Activated T-cell treated with anti-CD3 and anti-CD28 coated beads, Interleukin-2, amount 50 U/mL, for 4 hours (primary cell): ENCODE data around the gene IRF1. TPM values are rescaled to one million over a fixed set of nuclear protein-coding genes. Genes with fewer than 3 reads are reported as not detected.
"Not testable (repeated sequence)": the region's sequence is repeated elsewhere in the genome, so short reads cannot be mapped to it uniquely, and the experiment has no call there.

Experiments
- ATAC-seq, 2 donors: fragments of 200-7000 bp; cut with Tn5 transposase; one replicate each; pipeline ENCODE4 v1.10.0; 2021
- DNase-seq: peaks from one replicate; pipeline ENCODE4 v3.0.0-alpha.2; 2020
- H3K27me3 Mint-ChIP-seq: one replicate; pipeline ENCODE4 v1.8.0; 2021; ENCODE audit warnings: low read depth, mixed read lengths
- H3K36me3 Mint-ChIP-seq: one replicate; pipeline ENCODE4 v1.8.0; 2022; ENCODE audit warnings: mixed read lengths; ENCODE audit not compliant: insufficient read depth
- H3K4me1 Mint-ChIP-seq: one replicate; pipeline ENCODE4 v1.8.0; 2021; ENCODE audit warnings: low read depth, mixed read lengths
- H3K4me3 Mint-ChIP-seq: one replicate; pipeline ENCODE4 v1.8.0; 2021; ENCODE audit warnings: mild to moderate bottlenecking, moderate library complexity, mixed read lengths
- H3K9me3 Mint-ChIP-seq: one replicate; pipeline ENCODE4 v1.8.0; 2021; ENCODE audit warnings: mixed read lengths
- total RNA-seq, 3 donors: library from RNA; stranded (reverse); gene quantifications; one replicate each; pipeline ENCODE4 v1.2.1, GENCODE V29; 2021

IRF1 gene
- total RNA-seq, 3 donors from 2014 or later: 342 to 390 (median 377) TPM

- H3K4me1 Mint-ChIP-seq: peaks cover 62% of the 10 kb centered on the region
- ATAC-seq (no peak), DNase-seq (peak; percentile 14)
- H3K4me3 Mint-ChIP-seq: peak overlapping the region; percentile 98
- peaks cover 68% of the 10 kb centered on the region for H3K36me3 Mint-ChIP-seq
- no peaks in the 10 kb centered on the region for H3K27me3 Mint-ChIP-seq
- H3K9me3 Mint-ChIP-seq: no peaks in the 10 kb centered on the region
These were observed 4.1 kb downstream of the IRF1 start for GRCh38 chr5:132486318-132487094.

DNA sequence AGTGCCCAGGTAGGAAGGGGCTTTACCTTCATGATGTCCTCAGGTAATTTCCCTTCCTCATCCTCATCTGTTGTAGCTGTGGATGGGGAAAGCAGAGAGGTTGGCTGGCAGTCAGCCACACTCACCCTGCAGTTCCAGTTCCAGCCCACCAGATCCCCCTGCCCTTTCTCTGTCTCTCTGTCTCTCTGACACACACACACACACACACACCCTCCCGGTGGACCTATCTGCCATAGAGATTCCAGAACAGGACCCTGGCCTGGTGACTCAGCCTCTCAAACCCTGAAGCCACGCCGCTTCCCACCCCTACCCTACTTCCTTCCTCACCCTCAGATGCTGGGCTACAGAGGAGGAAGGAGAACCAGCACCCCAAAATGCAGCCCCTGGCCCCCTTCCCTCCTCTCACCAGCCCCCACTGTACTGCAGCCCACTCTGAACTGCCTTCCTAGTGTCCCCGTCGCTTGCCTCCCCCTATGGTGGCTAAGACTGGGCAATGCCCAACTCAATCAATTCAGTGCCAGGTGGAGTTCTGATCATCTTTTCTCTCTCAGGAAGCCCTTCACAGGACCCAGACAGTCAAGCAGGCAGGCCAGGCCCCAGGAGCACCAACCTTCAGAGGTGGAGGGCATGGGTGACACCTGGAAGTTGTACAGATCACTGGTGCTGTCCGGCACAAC lies 4.8 kb downstream of the IRF1 start:
- Mint-ChIP-seq H3K27me3 (no peaks in the 10 kb centered on the region), H3K36me3 (peaks cover 69% of the 10 kb centered on the region), H3K9me3 (no peaks in the 10 kb centered on the region), H3K4me3 (peak overlapping the region; percentile 98), H3K4me1 (peaks cover 64% of the 10 kb centered on the region)
- ATAC-seq (no peak), DNase-seq (peak; percentile 9)

DNA sequence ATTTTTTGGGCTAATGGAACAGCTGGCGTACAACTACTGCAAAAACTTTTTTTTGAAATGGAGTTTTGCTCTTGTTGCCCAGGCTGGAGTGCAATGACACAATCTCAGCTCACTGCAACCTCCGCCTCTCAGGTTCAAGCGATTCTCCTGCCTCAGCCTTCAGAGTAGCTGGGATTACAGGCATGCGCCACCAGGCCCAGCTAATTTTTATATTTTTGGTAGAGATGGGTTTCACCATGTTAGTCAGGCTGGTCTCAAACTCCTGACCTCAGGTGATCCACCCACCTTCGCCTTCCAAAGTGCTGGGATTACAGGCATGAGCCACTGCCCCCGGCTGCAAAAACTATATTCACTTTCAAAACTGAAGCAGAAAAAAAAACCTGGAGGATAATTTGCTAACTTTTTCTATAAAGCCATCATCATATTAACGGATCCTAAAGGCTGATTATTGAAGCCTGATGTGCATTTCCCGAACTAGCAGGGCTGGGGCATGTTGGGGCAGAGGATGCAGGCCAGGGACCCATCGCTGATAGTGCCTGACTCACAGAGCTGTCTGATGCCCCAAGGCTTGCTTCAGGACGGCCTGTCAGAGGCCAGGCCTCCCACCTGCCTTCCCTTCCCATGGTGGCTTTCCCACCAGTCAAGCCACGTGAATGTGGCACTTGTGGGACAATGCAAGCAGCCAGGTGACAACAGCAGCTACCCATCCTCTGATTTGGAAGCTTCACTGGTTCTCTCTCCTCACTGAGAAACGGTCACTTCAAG lies 5.5 kb downstream of the IRF1 start:
- Mint-ChIP-seq H3K36me3 (peaks cover 70% of the 10 kb centered on the region), H3K4me1 (peaks cover 70% of the 10 kb centered on the region), H3K4me3 (peak overlapping the region; percentile 98)
- ATAC-seq, H3K27me3 Mint-ChIP-seq, H3K9me3 Mint-ChIP-seq: not testable (repeated sequence)
- DNase-seq: peak; percentile 14

- no peaks in the 10 kb centered on the region for H3K27me3 Mint-ChIP-seq
- no peak for ATAC-seq
- H3K4me3 Mint-ChIP-seq: peak overlapping the region; percentile 98
- peaks cover 63% of the 10 kb centered on the region for H3K36me3 Mint-ChIP-seq
- H3K4me1 Mint-ChIP-seq: peaks cover 77% of the 10 kb centered on the region
- no peaks in the 10 kb centered on the region for H3K9me3 Mint-ChIP-seq
- peak; percentile 5 for DNase-seq
These were observed 6.2 kb downstream of the IRF1 start for GRCh38 chr5:132484391-132484725.

- peaks cover 57% of the 10 kb centered on the region for H3K36me3 Mint-ChIP-seq
These were observed 6.7 kb downstream of the IRF1 start for GRCh38 chr5:132483661-132484390.

DNA sequence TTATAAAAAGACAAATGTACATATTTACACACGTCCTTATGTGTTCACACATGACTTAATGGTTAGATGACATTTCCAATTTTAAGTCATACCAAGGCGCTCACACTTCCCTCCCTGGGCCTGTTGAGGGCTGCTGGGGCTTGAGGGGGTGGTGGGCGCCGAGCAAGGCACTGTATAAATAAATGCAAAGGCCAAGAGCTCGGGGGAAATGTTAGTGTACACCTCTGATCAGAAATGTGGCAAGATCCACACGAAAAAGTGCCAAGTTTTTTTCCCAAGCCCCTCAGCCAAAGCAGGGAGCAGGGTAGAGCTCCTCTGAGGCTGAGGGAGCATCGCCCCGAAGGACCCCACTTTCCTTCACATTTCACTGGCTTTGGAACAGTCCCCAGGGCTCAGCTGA lies 7.5 kb downstream of the IRF1 start:
- Mint-ChIP-seq H3K4me3 (no peak overlapping the region), H3K27me3 (no peaks in the 10 kb centered on the region), H3K9me3 (no peaks in the 10 kb centered on the region), H3K36me3 (peaks cover 50% of the 10 kb centered on the region), H3K4me1 (peaks cover 85% of the 10 kb centered on the region)
- DNase-seq (peak; percentile 5), ATAC-seq (no peak)

More at GRCh38 chr5:132483661-132484390, 6.7 kb downstream of the IRF1 start:
- Mint-ChIP-seq H3K27me3 (no peaks in the 10 kb centered on the region), H3K9me3 (no peaks in the 10 kb centered on the region), H3K4me1 (peaks cover 80% of the 10 kb centered on the region), H3K4me3 (peak overlapping the region; percentile 98)
- ATAC-seq (no peak), DNase-seq (peak; percentile 6)

- DNase-seq (peak; percentile 15), ATAC-seq (peak; percentile 6)
- Mint-ChIP-seq H3K4me3 (no peak overlapping the region), H3K9me3 (no peaks in the 10 kb centered on the region), H3K4me1 (peaks cover 86% of the 10 kb centered on the region), H3K36me3 (peaks cover 37% of the 10 kb centered on the region), H3K27me3 (no peaks in the 10 kb centered on the region)
These were observed 8.9 kb downstream of the IRF1 start for GRCh38 chr5:132481596-132482211.

DNA sequence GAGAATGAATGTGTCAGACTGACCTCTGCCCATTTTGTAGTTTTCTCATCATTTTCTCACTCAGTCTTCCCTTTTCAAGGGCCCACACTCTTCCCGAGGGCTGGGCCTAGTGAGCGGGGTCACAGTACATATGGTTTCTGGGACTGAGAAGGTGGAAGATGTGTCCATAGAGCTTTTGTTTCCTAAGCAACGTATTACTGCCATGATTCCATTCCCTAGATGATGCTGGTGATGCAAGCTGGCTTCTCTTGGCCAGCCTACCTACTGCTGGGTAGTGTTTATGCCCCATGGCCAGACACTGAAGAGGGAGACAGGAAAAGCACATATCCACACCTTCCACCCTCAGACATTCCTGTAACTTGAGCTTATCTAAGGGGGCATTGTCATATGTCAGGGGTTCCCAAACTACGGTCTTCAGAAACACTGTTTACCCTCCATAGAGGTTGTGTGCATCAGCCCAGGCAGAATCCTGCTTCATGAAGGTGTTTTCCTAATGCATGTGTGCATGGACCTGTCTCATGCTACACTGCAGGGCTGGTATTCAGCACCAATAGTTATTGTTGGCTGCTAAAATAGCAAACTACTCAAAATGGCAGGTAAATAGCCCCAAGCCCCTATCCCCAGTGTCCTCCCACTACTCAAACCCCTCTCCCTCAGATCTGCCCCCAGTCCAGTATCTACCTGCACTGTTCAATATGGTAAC lies 9.5 kb downstream of the IRF1 start:
- no peaks in the 10 kb centered on the region for H3K27me3 Mint-ChIP-seq
- no peak overlapping the region for H3K4me3 Mint-ChIP-seq
- ATAC-seq (peak; percentile 3 to 7), DNase-seq (peak; percentile 13)
- peaks cover 84% of the 10 kb centered on the region for H3K4me1 Mint-ChIP-seq
- peaks cover 31% of the 10 kb centered on the region for H3K36me3 Mint-ChIP-seq
- H3K9me3 Mint-ChIP-seq: no peaks in the 10 kb centered on the region

DNA sequence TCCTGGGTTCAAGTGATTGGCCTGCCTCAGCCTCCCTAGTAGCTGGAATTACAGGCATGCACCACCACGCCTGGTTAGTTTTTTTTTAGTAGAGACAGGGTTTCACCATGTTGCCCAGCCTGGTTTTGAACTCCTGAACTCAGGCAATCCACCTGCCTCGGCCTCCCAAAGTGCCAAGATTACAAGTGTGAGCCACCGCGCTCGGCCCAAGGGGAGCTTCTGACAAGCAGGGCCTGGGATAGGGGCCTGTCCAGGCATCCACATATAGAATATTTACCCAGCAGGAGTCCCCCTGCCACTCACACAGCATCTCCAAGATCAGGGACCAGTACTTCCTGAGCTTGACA lies 10.1 kb downstream of the IRF1 start:
- ATAC-seq (peak in 1 of 2 donors; percentile 0), DNase-seq (peak; percentile 31)
- Mint-ChIP-seq H3K4me3 (peak overlapping the region; percentile 13), H3K36me3 (peaks cover 27% of the 10 kb centered on the region), H3K4me1 (peaks cover 84% of the 10 kb centered on the region), H3K27me3 (no peaks in the 10 kb centered on the region), H3K9me3 (no peaks in the 10 kb centered on the region)

- no peaks in the 10 kb centered on the region for H3K9me3 Mint-ChIP-seq
- H3K27me3 Mint-ChIP-seq: no peaks in the 10 kb centered on the region
- peaks cover 84% of the 10 kb centered on the region for H3K4me1 Mint-ChIP-seq
- DNase-seq (peak; percentile 30), ATAC-seq (peak; percentile 2 to 3)
- peak overlapping the region; percentile 13 for H3K4me3 Mint-ChIP-seq
- peaks cover 23% of the 10 kb centered on the region for H3K36me3 Mint-ChIP-seq
These were observed 10.5 kb downstream of the IRF1 start for GRCh38 chr5:132480042-132480441.

- peaks cover 15% of the 10 kb centered on the region for H3K36me3 Mint-ChIP-seq
- DNase-seq: no peak
- H3K4me1 Mint-ChIP-seq: peaks cover 84% of the 10 kb centered on the region
- no peaks in the 10 kb centered on the region for H3K27me3 Mint-ChIP-seq
- peak in 1 of 2 donors; percentile 3 for ATAC-seq
- no peaks in the 10 kb centered on the region for H3K9me3 Mint-ChIP-seq
- H3K4me3 Mint-ChIP-seq: no peak overlapping the region
These were observed 11.2 kb downstream of the IRF1 start for GRCh38 chr5:132479111-132479951.

DNA sequence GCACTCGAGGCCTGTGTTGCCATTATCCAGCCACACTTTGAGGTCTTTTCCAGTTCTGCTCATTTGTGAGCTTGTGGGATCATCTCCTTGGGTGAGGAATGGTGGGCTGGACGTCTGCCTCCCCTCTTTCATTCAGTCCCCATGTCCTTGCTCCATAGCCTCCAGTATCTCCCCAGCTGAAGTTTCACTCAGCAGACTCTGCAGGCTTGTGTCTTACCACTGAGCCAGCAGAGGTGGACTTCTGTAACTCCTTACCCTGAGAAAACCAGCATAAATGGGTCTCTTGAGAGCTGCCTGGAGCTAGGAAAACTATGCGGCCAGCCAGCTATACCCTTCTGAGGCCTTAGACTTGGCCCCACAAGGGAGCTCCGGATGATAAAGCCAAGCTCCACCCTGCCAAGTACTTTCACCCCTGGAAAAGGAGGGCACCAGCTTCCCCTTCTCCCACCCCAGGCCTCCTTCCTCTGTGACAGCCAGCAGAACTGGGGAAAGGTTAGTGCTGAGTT lies 12.2 kb downstream of the IRF1 start:
- DNase-seq (no peak), ATAC-seq (peak in 1 of 2 donors; percentile 0)
- Mint-ChIP-seq H3K9me3 (no peaks in the 10 kb centered on the region), H3K36me3 (peaks cover 7% of the 10 kb centered on the region), H3K27me3 (no peaks in the 10 kb centered on the region), H3K4me3 (no peak overlapping the region), H3K4me1 (peaks cover 84% of the 10 kb centered on the region)
